ENCODE data around the gene KRT37. TPM values are rescaled to one million over a fixed set of nuclear protein-coding genes. Genes with fewer than 3 reads are reported as not detected.

The KRT37 gene
- total and polyA plus RNA-seq, 7 donors = not detected

DNA sequence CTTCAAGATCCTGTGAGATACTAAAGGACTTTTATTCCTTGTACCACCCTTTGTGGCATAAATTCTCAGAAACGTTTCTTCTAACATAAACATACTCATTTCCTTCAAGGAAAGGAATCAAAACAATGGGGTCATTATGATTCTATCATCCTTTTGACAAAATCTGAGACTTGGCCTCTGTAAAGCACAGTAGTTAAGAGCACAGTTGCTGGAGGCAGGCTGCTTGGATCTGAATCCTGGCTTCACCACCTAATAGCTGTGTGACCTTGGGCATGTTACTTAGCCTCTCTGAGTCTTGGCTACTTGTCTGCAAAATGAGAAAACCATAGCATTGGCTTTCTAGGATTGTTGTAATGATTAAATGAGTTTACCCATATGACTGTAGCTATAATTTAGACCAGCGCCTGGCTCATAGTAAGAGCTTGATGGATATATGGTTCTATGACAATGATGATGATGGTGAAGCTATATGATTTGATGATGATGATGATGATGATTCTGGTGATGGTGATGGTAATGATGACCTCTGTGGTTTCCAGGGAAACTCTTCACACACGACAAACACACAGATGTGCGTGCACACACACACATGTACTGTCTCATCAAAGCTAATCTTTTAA lies 20.9 kb downstream of the KRT37 start:
- 80 to 82% (median 81%) methylated on average over 4 of the region's 4 CpGs for WGBS, 3 donors
- ATAC-seq = no peak
- intact Hi-C loops (cut with DNase I) = no loop called here

DNA sequence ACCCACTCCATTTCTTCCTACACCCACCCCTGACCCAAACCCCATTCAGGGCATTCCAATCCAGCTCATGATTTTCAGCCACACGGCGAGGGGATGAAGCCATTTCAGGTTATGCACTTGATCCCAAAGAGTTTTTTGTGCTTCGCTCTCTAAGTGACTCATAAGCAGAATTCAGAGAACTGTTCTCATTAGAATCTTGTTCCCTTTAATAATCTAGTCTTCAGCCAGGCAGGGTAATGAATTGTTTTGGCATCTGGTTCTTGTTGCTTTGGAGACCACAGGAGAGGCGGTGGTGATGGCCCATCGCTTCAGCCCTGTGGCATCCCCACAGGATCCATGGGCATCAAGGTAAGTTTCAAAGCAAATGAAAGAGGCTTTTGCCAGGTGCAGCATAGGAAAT lies 22.2 kb downstream of the KRT37 start:
- WGBS, 3 donors = 59 to 86% (median 83%) methylated on average over 5 of the region's 5 CpGs
- Histone ChIP-seq H3K4me3 (no peak overlapping the region), H3K27ac (no peak overlapping the region), H3K9me3 (no peaks in the 10 kb centered on the region), H3K27me3 (ENCODE audit: insufficient read depth in 3 of 3, low read length in 2 of 3) (no peaks in the 10 kb centered on the region), H3K4me1 (no peaks in the 10 kb centered on the region), H3K36me3 (ENCODE audit: insufficient read depth in 1 of 2, low read depth in 1 of 2) (no peaks in the 10 kb centered on the region)
- ATAC-seq = no peak
- intact Hi-C loops (cut with DNase I) = no loop called here
- no peak for DNase-seq
- TF ChIP-seq, protein P1, sequence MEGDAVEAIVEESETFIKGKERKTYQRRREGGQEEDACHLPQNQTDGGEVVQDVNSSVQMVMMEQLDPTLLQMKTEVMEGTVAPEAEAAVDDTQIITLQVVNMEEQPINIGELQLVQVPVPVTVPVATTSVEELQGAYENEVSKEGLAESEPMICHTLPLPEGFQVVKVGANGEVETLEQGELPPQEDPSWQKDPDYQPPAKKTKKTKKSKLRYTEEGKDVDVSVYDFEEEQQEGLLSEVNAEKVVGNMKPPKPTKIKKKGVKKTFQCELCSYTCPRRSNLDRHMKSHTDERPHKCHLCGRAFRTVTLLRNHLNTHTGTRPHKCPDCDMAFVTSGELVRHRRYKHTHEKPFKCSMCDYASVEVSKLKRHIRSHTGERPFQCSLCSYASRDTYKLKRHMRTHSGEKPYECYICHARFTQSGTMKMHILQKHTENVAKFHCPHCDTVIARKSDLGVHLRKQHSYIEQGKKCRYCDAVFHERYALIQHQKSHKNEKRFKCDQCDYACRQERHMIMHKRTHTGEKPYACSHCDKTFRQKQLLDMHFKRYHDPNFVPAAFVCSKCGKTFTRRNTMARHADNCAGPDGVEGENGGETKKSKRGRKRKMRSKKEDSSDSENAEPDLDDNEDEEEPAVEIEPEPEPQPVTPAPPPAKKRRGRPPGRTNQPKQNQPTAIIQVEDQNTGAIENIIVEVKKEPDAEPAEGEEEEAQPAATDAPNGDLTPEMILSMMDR (IDR thresholded peaks at IDR 0.05) = no peak

More for the DNA sequence above, 20.9 kb downstream of the KRT37 start:
- Histone ChIP-seq H3K36me3 (ENCODE audit: insufficient read depth in 1 of 2, low read depth in 1 of 2) (no peaks in the 10 kb centered on the region), H3K4me3 (no peak overlapping the region), H3K27me3 (ENCODE audit: insufficient read depth in 3 of 3, low read length in 2 of 3) (no peaks in the 10 kb centered on the region), H3K9me3 (no peaks in the 10 kb centered on the region), H3K4me1 (no peaks in the 10 kb centered on the region), H3K27ac (no peak overlapping the region)
- no peak for DNase-seq
- TF ChIP-seq, protein P1 (IDR thresholded peaks at IDR 0.05) = no peak

DNA sequence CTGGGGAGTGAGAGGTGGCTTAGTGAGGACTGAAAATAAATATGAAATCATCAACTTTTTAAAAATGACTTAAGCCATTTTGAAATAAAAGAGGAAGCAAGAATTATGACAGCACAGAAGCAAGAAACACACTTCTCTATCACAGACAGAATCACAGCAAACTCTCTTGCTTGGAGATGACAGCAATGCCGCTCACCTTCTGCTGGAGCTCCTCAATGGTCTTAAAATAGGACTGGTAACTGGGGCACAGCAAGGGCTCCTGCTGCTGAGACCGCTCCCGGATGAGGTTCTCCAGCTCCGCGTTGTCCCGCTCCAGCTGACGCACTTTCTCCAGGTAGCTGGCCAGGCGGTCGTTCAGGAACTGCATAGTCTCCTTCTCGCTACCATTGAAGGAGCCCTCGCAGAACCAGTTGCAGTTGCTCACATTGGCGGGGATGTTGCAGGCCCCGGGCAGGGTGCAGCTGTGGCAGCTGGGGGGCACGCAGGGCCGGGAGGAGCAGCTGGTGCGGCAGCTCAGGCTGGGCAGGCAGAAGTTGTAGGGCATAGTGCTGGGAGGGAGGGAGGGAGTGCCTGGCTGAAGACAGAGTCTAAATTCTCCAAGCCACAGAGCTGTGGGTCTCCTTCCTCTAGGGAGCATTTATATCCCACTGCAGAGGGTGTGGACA lies 27.3 kb downstream of the KRT37 start, which contains the start of gene KRT31:
KRT31 (minus strand) TSS at position 613 of the 665 bp plus-strand sequence; CDS start at position 544, 69 bp downstream.
- peak within 1 kb of the TSS; percentile 16 for H3K4me3 ChIP-seq
- no peaks in the 10 kb centered on the region for H3K27me3 ChIP-seq (ENCODE audit: insufficient read depth in 3 of 3, low read length in 2 of 3)
- H3K9me3 ChIP-seq = no peaks in the 10 kb centered on the region
- no peak for DNase-seq
- no peaks in the 10 kb centered on the region for H3K4me1 ChIP-seq
- ATAC-seq = peak; percentile 66 to 86 (median 82)
- intact Hi-C loops (cut with DNase I) = no loop called here
- no peaks in the 10 kb centered on the region for H3K36me3 ChIP-seq (ENCODE audit: insufficient read depth in 1 of 2, low read depth in 1 of 2)
- H3K27ac ChIP-seq = peak within 1 kb of the TSS; percentile 24
- WGBS, 3 donors = 33 to 40% (median 36%) methylated on average over 16 of the region's 16 CpGs
- TF ChIP-seq, protein P1 (IDR thresholded peaks at IDR 0.05) = no peak

DNA sequence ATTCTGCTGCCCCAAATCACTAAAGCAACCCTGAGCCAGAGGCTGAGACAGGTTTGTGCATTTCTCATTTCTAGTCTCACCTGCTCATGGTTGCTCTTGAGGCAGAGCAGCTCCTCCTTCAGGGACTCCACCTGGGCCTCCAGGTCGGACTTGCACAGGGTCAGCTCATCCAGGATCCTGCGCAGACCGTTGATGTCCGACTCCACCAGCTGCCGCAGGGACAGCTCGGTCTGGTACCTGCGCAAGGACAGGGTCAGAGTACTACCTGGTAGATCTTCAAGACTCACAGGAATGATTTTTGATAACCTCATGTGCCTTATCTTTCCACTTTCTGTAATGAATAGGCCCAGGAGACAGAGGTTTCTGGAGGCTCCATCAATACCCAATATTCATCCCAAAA lies 28.0 kb downstream of the KRT37 start:
- no peaks in the 10 kb centered on the region for H3K36me3 ChIP-seq (ENCODE audit: insufficient read depth in 1 of 2, low read depth in 1 of 2)
- H3K9me3 ChIP-seq = no peaks in the 10 kb centered on the region
- intact Hi-C loops (cut with DNase I) = no loop called here
- 95 to 98% (median 97%) methylated on average over 7 of the region's 7 CpGs for WGBS, 3 donors
- DNase-seq (no peak), ATAC-seq (no peak)
- no peaks in the 10 kb centered on the region for H3K27me3 ChIP-seq (ENCODE audit: insufficient read depth in 3 of 3, low read length in 2 of 3)
- H3K4me1 ChIP-seq = no peaks in the 10 kb centered on the region
- peak overlapping the region; percentile 16 for H3K4me3 ChIP-seq
- TF ChIP-seq, protein P1 (IDR thresholded peaks at IDR 0.05) = no peak
- no peak overlapping the region for H3K27ac ChIP-seq

All from psoas muscle (tissue), 8 donors.